Ecto neural progenitor cell (in vitro differentiated cells): Measurements from ENCODE around the gene COMTD1.
A peak's percentile ranks its signal among the peaks of the same experiment; 100 is the strongest.
"Not testable (repeated sequence)": the region's sequence is repeated elsewhere in the genome, so short reads cannot be mapped to it uniquely, and the experiment has no call there.

Experiments
- DNase-seq: peaks from one replicate; pipeline ENCODE4 v3.0.0-alpha.2; 2018; ENCODE audit warnings: low spot score

The COMTD1 gene

GRCh38 chr10:75195035-75195763, 40.6 kb downstream of the COMTD1 start:
- DNase-seq, result no peak

- not testable (repeated sequence) for DNase-seq
Measured at GRCh38 chr10:75194625-75195024, 41.1 kb downstream of the COMTD1 start.

GRCh38 chr10:75191821-75192568, 43.8 kb downstream of the COMTD1 start:
- DNase-seq, result no peak

- no peak for DNase-seq
Measured at GRCh38 chr10:75189266-75190096, 46.3 kb downstream of the COMTD1 start.

- not testable (repeated sequence) for DNase-seq
Measured at GRCh38 chr10:75188522-75188921, 47.2 kb downstream of the COMTD1 start.

GRCh38 chr10:75187961-75188426, 47.8 kb downstream of the COMTD1 start:
- DNase-seq, result peak; percentile 53

GRCh38 chr10:75186310-75186709, 49.4 kb downstream of the COMTD1 start:
- DNase-seq, result no peak
